HFFc6 (cell line): ENCODE measurements around the gene ADAP1. TPM values are rescaled to one million over a fixed set of nuclear protein-coding genes. Genes with fewer than 3 reads are reported as not detected.

Experiments used
- DNase-seq: peaks from one replicate; pipeline ENCODE4 v3.0.0-alpha.2; 2018
- H3K27ac Mint-ChIP-seq: 2 replicates; pipeline ENCODE4 v1.8.0; 2020; ENCODE audit warnings: mild to moderate bottlenecking, mixed read lengths
- H3K27me3 Mint-ChIP-seq: 2 replicates; pipeline ENCODE4 v1.8.0; 2021; ENCODE audit warnings: mild to moderate bottlenecking, moderate library complexity, mixed read lengths; ENCODE audit not compliant: insufficient read depth
- H3K36me3 Mint-ChIP-seq: 2 replicates; pipeline ENCODE4 v1.8.0; 2021; ENCODE audit warnings: low read depth, mixed read lengths
- H3K4me1 Mint-ChIP-seq: 2 replicates; pipeline ENCODE4 v1.8.0; 2020; ENCODE audit warnings: low read depth, mixed read lengths
- H3K4me3 Mint-ChIP-seq: 2 replicates; pipeline ENCODE4 v1.8.0; 2020; ENCODE audit warnings: mild to moderate bottlenecking, moderate library complexity, mixed read lengths
- H3K9me3 Mint-ChIP-seq: 2 replicates; pipeline ENCODE4 v1.8.0; 2020; ENCODE audit warnings: mild to moderate bottlenecking, mixed read lengths
- CTCF ChIP-seq: fragments of 200-600 bp; sonication (generic); IDR thresholded peaks from 2 replicates; pipeline ENCODE4 v1.5.0; 2021; ENCODE audit warnings: antibody characterized with exemption, mild to moderate bottlenecking
- total RNA-seq, 6 experiments: library from RNA; stranded (reverse); fragmentation: NEBNext Ultra II Directional; extraction: Animal tissue kit (Norgen Biotek cat#: 25700); gene quantifications; 2 replicates in 1 of 6; 3 replicates in 5 of 6; pipeline ENCODE4 v1.2.3, GENCODE V29; 2021

ADAP1 gene
- total RNA-seq, 6 experiments from 2014 or later = 0.64 to 1.1 (median 0.90) TPM

GRCh38 chr7:886626-887487, 67.6 kb downstream of the ADAP1 start:
- no peaks in the 10 kb centered on the region for H3K4me1 Mint-ChIP-seq
- peaks cover 2% of the 10 kb centered on the region; the same call in 1 of the 2 replicates for H3K27me3 Mint-ChIP-seq
- H3K27ac Mint-ChIP-seq = no peak overlapping the region
- peaks cover 4% of the 10 kb centered on the region for H3K36me3 Mint-ChIP-seq
- no peak for TF ChIP-seq CTCF
- H3K4me3 Mint-ChIP-seq = no peak overlapping the region
- DNase-seq = no peak
- no peaks in the 10 kb centered on the region for H3K9me3 Mint-ChIP-seq

GRCh38 chr7:885893-886625, 68.4 kb downstream of the ADAP1 start:
- H3K4me3 Mint-ChIP-seq = no peak overlapping the region
- peaks cover 2% of the 10 kb centered on the region; the same call in 1 of the 2 replicates for H3K27me3 Mint-ChIP-seq
- H3K27ac Mint-ChIP-seq = no peak overlapping the region
- H3K4me1 Mint-ChIP-seq = no peaks in the 10 kb centered on the region
- peaks cover 4% of the 10 kb centered on the region for H3K36me3 Mint-ChIP-seq
- no peaks in the 10 kb centered on the region for H3K9me3 Mint-ChIP-seq
- DNase-seq = no peak
- no peak for TF ChIP-seq CTCF

- Mint-ChIP-seq H3K9me3 (no peaks in the 10 kb centered on the region), H3K4me1 (no peaks in the 10 kb centered on the region), H3K4me3 (no peak overlapping the region), H3K27ac (no peak overlapping the region), H3K36me3 (peaks cover 4% of the 10 kb centered on the region), H3K27me3 (peaks cover 2% of the 10 kb centered on the region; the same call in 1 of the 2 replicates)
- no peak for DNase-seq
- TF ChIP-seq CTCF = no peak
Measured at GRCh38 chr7:885261-885892, 69.1 kb downstream of the ADAP1 start.

- no peak for DNase-seq
- H3K27me3 Mint-ChIP-seq = peaks cover 2% of the 10 kb centered on the region; the same call in 1 of the 2 replicates
- H3K9me3 Mint-ChIP-seq = no peaks in the 10 kb centered on the region
- no peaks in the 10 kb centered on the region; the same call in 1 of the 2 replicates for H3K4me1 Mint-ChIP-seq
- TF ChIP-seq CTCF = no peak
- no peak overlapping the region for H3K27ac Mint-ChIP-seq
- no peak overlapping the region for H3K4me3 Mint-ChIP-seq
- peaks cover 4% of the 10 kb centered on the region for H3K36me3 Mint-ChIP-seq
Measured at GRCh38 chr7:884191-885003, 70.1 kb downstream of the ADAP1 start.
